Hepatocyte (in vitro differentiated cells): Measurements from ENCODE around the gene VMP1. TPM values are rescaled to one million over a fixed set of nuclear protein-coding genes. Genes with fewer than 3 reads are reported as not detected.

Source experiments
- DNase-seq: peaks from one replicate; pipeline ENCODE4 v3.0.0-alpha.2; 2016; ENCODE audit warnings: low spot score
- H2AFZ ChIP-seq: fragments of 200-600 bp; sonication (generic); 2 replicates; pipeline ENCODE4 v1.6.0; 2016; ENCODE audit warnings: antibody characterized with exemption, mild to moderate bottlenecking
- H3K27ac ChIP-seq: fragments of 200-600 bp; sonication (generic); 2 replicates; pipeline ENCODE4 v1.5.1; 2016; ENCODE audit warnings: mild to moderate bottlenecking
- H3K27me3 ChIP-seq: fragments of 200-600 bp; sonication (generic); 2 replicates; pipeline ENCODE4 v1.6.1; 2016
- H3K36me3 ChIP-seq: fragments of 200-600 bp; sonication (generic); replicated peaks from 2 replicates; pipeline ENCODE4 v1.5.1; 2016; ENCODE audit warnings: low read depth; ENCODE audit not compliant: insufficient read depth
- H3K4me1 ChIP-seq: fragments of 200-600 bp; sonication (generic); 2 replicates; pipeline ENCODE4 v1.5.1; 2016; ENCODE audit warnings: mild to moderate bottlenecking, moderate library complexity; ENCODE audit not compliant: insufficient read depth
- H3K4me2 ChIP-seq: fragments of 200-600 bp; sonication (generic); 2 replicates; pipeline ENCODE4 v1.6.0; 2016
- H3K4me3 ChIP-seq: fragments of 200-600 bp; sonication (generic); 2 replicates; pipeline ENCODE4 v1.5.1; 2016; ENCODE audit warnings: mild to moderate bottlenecking
- H3K79me2 ChIP-seq: fragments of 200-600 bp; sonication (generic); 2 replicates; pipeline ENCODE4 v1.6.0; 2017; ENCODE audit warnings: mild to moderate bottlenecking
- H3K9me2 ChIP-seq: fragments of 200-600 bp; sonication (generic); replicated peaks from 2 replicates; pipeline ENCODE4 v1.6.0; 2017; ENCODE audit warnings: mild to moderate bottlenecking; ENCODE audit not compliant: insufficient read depth
- H3K9me3 ChIP-seq: fragments of 200-600 bp; sonication (generic); 2 replicates; pipeline ENCODE4 v1.5.1; 2016; ENCODE audit warnings: low read depth, mild to moderate bottlenecking
- H4K20me1 ChIP-seq: fragments of 200-600 bp; sonication (generic); 2 replicates; pipeline ENCODE4 v1.6.0; 2016; ENCODE audit warnings: mild to moderate bottlenecking; ENCODE audit not compliant: insufficient read depth, poor library complexity, severe bottlenecking
- CTCF ChIP-seq: fragments of 200-600 bp; sonication (generic); IDR thresholded peaks from 2 replicates; pipeline ENCODE4 v1.5.1; 2016; ENCODE audit warnings: antibody characterized with exemption, mild to moderate bottlenecking; ENCODE audit not compliant: poor library complexity
- EZH2 ChIP-seq: fragments of 200-600 bp; sonication (generic); IDR thresholded peaks from 2 replicates; pipeline ENCODE4 v1.6.1; 2016; ENCODE audit warnings: antibody characterized with exemption, mild to moderate bottlenecking, borderline replicate concordance
- EZH2phosphoT487 ChIP-seq: fragments of 200-600 bp; sonication (generic); IDR thresholded peaks from one replicate; pipeline ENCODE4 v1.6.1; 2018; ENCODE audit warnings: antibody characterized with exemption, mild to moderate bottlenecking, low read depth, moderate library complexity; ENCODE audit not compliant: unreplicated experiment, severe bottlenecking
- WGBS: methylation state at CpG from one replicate; pipeline ENCODE4 v1.1.6; 2016; ENCODE audit warnings: low lambda C conversion rate; ENCODE audit errors: missing lambda C conversion rate; 5-methylcytosine and 5-hydroxymethylcytosine counted together
- polyA plus RNA-seq: library from polyadenylated mRNA; unstranded; fragments of >200 nt; fragmentation: Nextera tagmentation; extraction: Ambion mirVana; gene quantifications from 2 replicates; pipeline ENCODE4 v1.2.1, GENCODE V29; 2016
- total RNA-seq: library from RNA; depleted of rRNA; stranded (reverse); fragments of >200 nt; gene quantifications from 2 replicates; pipeline ENCODE4 v1.2.3, GENCODE V29; 2014

VMP1 gene
- total and polyA plus RNA-seq, 2 experiments from 2014 or later: 139 to 479 TPM

- H3K27ac ChIP-seq: no peak overlapping the region
These were observed 57.6 kb downstream of the VMP1 start for GRCh38 chr17:59765038-59765437.

GRCh38 chr17:59766491-59766890, 59.0 kb downstream of the VMP1 start:
- Histone ChIP-seq H3K36me3 (no peaks in the 10 kb centered on the region), H3K4me1 (no peaks in the 10 kb centered on the region), H3K4me2 (no peak overlapping the region), H3K4me3 (no peak overlapping the region), H3K27me3 (no peaks in the 10 kb centered on the region), H4K20me1 (no peaks in the 10 kb centered on the region), H3K79me2 (no peaks in the 10 kb centered on the region), H3K9me2 (no peaks in the 10 kb centered on the region), H3K9me3 (no peaks in the 10 kb centered on the region), H2AFZ (no peak overlapping the region), H3K27ac (no peak overlapping the region)
- 90% methylated on average over 6 of the region's 6 CpGs for WGBS
- no peak for TF ChIP-seq EZH2phosphoT487
- no peak for TF ChIP-seq CTCF
- no peak for TF ChIP-seq EZH2
- DNase-seq: no peak

More at GRCh38 chr17:59765038-59765437, 57.6 kb downstream of the VMP1 start:
- no peak overlapping the region for H2AFZ ChIP-seq
- H3K79me2 ChIP-seq: no peaks in the 10 kb centered on the region
- no peak overlapping the region for H3K4me2 ChIP-seq
- TF ChIP-seq EZH2 (no peak), EZH2phosphoT487 (no peak), CTCF (no peak)
- H3K9me2 ChIP-seq: no peaks in the 10 kb centered on the region
- H3K4me1 ChIP-seq: no peaks in the 10 kb centered on the region
- H4K20me1 ChIP-seq: no peaks in the 10 kb centered on the region
- no peaks in the 10 kb centered on the region for H3K36me3 ChIP-seq
- H3K9me3 ChIP-seq: no peaks in the 10 kb centered on the region
- no peak overlapping the region for H3K4me3 ChIP-seq
- H3K27me3 ChIP-seq: no peaks in the 10 kb centered on the region
- DNase-seq: no peak

- Histone ChIP-seq H2AFZ (no peak overlapping the region), H3K4me2 (no peak overlapping the region), H3K4me3 (no peak overlapping the region), H3K9me2 (no peaks in the 10 kb centered on the region), H3K27me3 (no peaks in the 10 kb centered on the region), H3K36me3 (no peaks in the 10 kb centered on the region), H3K9me3 (no peaks in the 10 kb centered on the region), H3K4me1 (no peaks in the 10 kb centered on the region), H4K20me1 (no peaks in the 10 kb centered on the region), H3K79me2 (peaks cover 2% of the 10 kb centered on the region), H3K27ac (no peak overlapping the region)
- no peak for TF ChIP-seq EZH2phosphoT487
- no peak for TF ChIP-seq EZH2
- no peak for TF ChIP-seq CTCF
- no peak for DNase-seq
These were observed 59.7 kb downstream of the VMP1 start for GRCh38 chr17:59767176-59767575.

GRCh38 chr17:59769887-59770286, 62.4 kb downstream of the VMP1 start:
- no peak for DNase-seq
- Histone ChIP-seq H3K27ac (no peak overlapping the region), H3K9me2 (no peaks in the 10 kb centered on the region), H4K20me1 (no peaks in the 10 kb centered on the region), H3K36me3 (no peaks in the 10 kb centered on the region), H3K4me3 (no peak overlapping the region), H3K9me3 (no peaks in the 10 kb centered on the region), H2AFZ (no peak overlapping the region), H3K79me2 (peaks cover 3% of the 10 kb centered on the region), H3K4me1 (no peaks in the 10 kb centered on the region), H3K27me3 (no peaks in the 10 kb centered on the region), H3K4me2 (no peak overlapping the region)
- WGBS: 97% methylated on average over 1 of the region's 1 CpG
- TF ChIP-seq EZH2phosphoT487 (no peak), EZH2 (no peak), CTCF (no peak)
